ENCODE measurements around the gene PHF21B.

DNA sequence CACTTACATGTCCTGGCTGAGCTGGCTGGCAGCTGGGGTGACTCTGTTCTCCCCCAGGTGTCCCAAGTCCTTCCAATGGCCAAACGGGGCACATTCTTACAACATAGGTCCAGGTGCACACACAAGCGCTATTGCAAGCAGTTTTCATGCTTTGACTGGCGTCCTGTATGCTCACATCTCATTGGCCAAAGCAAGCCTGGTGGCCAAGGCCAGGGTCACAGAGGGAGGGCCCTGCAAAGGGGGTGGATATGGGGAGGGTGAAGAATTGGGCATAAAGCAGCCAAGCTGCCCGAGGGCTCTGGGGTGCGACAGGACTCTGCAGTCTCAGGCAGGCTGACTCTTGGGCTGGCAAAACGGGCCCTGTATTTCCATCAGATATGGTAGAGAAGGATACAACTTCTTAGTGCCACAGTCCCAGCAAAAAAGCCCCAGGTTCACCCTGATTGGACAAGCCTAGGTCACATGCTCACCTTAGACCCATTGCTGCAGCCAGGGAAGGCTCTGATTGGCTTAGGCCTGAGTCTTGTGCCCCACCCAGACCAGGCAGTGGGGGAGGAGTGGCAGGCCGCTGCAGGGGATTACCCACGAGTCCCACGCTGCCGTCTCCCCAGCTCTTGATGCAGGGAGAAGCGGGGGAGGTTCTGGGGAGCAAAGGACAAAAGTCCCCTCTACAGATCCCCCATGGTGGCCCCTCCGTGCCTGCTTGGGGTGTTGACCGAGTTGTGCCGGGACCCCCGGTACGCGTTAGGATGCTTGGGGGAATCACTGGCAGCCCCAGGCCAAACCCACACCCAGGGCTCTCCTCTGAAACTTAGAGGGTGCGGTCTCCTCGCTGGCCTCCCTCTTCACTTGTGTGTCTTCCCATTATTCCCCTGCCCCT lies 146.6 kb downstream of the PHF21B start:
- TF ChIP-seq CTCF (IDR thresholded peaks at IDR 0.05) (no peak), EP300 (IDR thresholded peaks at IDR 0.05) (no peak), POLR2A (IDR thresholded peaks at IDR 0.05) (no peak), POLR2AphosphoS5 (IDR thresholded peaks at IDR 0.05) (no peak)

Data from sigmoid colon (tissue), 4 donors.